Smooth muscle cell (in vitro differentiated cells): Measurements from ENCODE around the gene FIGLA. TPM values are rescaled to one million over a fixed set of nuclear protein-coding genes. Genes with fewer than 3 reads are reported as not detected.
A peak's percentile ranks its signal among the peaks of the same experiment; 100 is the strongest.

Source experiments
- DNase-seq: peaks from one replicate; lab custom pipeline; 2025; ENCODE audit not compliant: unreplicated experiment; lab: John Stamatoyannopoulos, UW
- H2AFZ ChIP-seq: fragments of 200-600 bp; sonication (generic); 2 replicates; pipeline ENCODE4 v1.6.0; 2016; ENCODE audit warnings: antibody characterized with exemption, low read depth, mild to moderate bottlenecking
- H3F3A ChIP-seq: fragments of 200-600 bp; sonication (generic); 2 replicates; pipeline ENCODE4 v1.6.0; 2017; ENCODE audit warnings: antibody characterized with exemption, low read depth
- H3K27ac ChIP-seq: fragments of 200-600 bp; sonication (generic); 2 replicates; pipeline ENCODE4 v1.5.1; 2016; ENCODE audit warnings: low read depth, mild to moderate bottlenecking
- H3K27me3 ChIP-seq: fragments of 200-600 bp; sonication (generic); 2 replicates; pipeline ENCODE4 v1.6.1; 2016; ENCODE audit warnings: low read depth, mild to moderate bottlenecking
- H3K36me3 ChIP-seq: fragments of 200-600 bp; sonication (generic); 2 replicates; pipeline ENCODE4 v1.5.1; 2016; ENCODE audit warnings: low read depth
- H3K4me1 ChIP-seq: fragments of 200-600 bp; sonication (generic); 2 replicates; pipeline ENCODE4 v1.5.1; 2016; ENCODE audit warnings: low read depth
- H3K4me2 ChIP-seq: fragments of 200-600 bp; sonication (generic); 2 replicates; pipeline ENCODE4 v1.6.0; 2016; ENCODE audit warnings: mild to moderate bottlenecking
- H3K4me3 ChIP-seq: fragments of 200-600 bp; sonication (generic); 2 replicates; pipeline ENCODE4 v1.5.1; 2016; ENCODE audit warnings: mild to moderate bottlenecking
- H3K79me2 ChIP-seq: fragments of 200-600 bp; sonication (generic); 2 replicates; pipeline ENCODE4 v1.6.0; 2016; ENCODE audit warnings: low read depth, mild to moderate bottlenecking
- H3K9ac ChIP-seq: fragments of 200-600 bp; sonication (generic); 2 replicates; pipeline ENCODE4 v1.6.0; 2016; ENCODE audit warnings: low read depth
- H3K9me3 ChIP-seq: fragments of 200-600 bp; sonication (generic); replicated peaks from 2 replicates; pipeline ENCODE4 v1.5.1; 2016; ENCODE audit warnings: low read depth
- H4K20me1 ChIP-seq: fragments of 200-600 bp; sonication (generic); 2 replicates; pipeline ENCODE4 v1.6.0; 2016; ENCODE audit warnings: low read depth
- WGBS: methylation state at CpG from one replicate; pipeline ENCODE4 v1.1.7; 2016; ENCODE audit warnings: low lambda C conversion rate; 5-methylcytosine and 5-hydroxymethylcytosine counted together
- polyA plus RNA-seq: library from polyadenylated mRNA; unstranded; fragments of >200 nt; fragmentation: Nextera tagmentation; extraction: Ambion mirVana; gene quantifications from 2 replicates; pipeline ENCODE4 v1.2.1, GENCODE V29; 2016
- total RNA-seq: library from RNA; depleted of rRNA; stranded (reverse); fragments of >200 nt; gene quantifications from 2 replicates; pipeline ENCODE4 v1.2.3, GENCODE V29; 2014
- TF ChIP-seq, protein P1 (sequence below): fragments of 200-600 bp; sonication (generic); IDR thresholded peaks from 2 replicates; pipeline ENCODE4 v1.5.1; 2017; ENCODE audit warnings: borderline replicate concordance, mild to moderate bottlenecking, antibody characterized with exemption; ENCODE audit not compliant: insufficient read depth, poor library complexity, severe bottlenecking

The FIGLA gene, protein sequence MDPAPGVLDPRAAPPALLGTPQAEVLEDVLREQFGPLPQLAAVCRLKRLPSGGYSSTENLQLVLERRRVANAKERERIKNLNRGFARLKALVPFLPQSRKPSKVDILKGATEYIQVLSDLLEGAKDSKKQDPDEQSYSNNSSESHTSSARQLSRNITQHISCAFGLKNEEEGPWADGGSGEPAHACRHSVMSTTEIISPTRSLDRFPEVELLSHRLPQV
- total RNA-seq: not detected in 2 replicates
- not detected in 2 replicates for polyA plus RNA-seq

DNA sequence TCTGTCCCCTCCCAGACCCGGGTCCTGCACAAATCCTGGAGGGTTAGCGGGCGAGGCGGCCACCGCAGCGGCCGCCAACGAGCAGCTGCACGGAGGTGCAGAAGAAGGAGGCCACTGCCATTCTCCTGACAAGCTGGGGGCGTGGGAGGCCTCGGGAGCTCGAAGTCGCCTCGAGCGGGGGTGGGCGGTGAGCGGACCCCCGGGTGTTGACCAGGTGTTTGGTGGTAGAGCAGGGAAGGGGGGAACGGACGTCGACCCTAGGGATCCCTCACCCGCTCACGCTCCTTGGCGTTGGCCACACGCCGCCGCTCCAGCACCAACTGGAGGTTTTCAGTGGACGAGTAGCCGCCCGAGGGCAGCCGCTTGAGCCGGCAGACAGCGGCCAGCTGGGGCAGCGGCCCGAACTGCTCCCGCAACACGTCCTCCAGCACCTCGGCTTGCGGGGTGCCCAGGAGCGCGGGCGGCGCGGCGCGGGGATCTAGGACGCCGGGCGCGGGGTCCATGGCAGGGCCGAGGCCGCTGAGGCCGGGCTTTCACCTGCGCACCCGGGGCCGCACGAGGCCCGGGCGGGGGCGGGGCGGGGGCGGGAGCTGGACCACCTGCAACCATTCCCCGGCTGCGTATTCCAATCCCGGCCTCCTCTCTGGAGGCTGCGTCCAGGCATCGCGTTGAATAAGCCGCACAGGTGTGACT, at the start of gene FIGLA:
TSS of gene FIGLA (minus strand) at position 508 of the 693 bp plus-strand sequence. CDS start at position 503, 5 bp downstream.
- H3K79me2 ChIP-seq: no peaks in the 10 kb centered on the region
- H3F3A ChIP-seq: no peaks in the 10 kb centered on the region
- H3K4me3 ChIP-seq: peak within 1 kb of the TSS; percentile 35
- H3K9ac ChIP-seq: no peak within 1 kb of the TSS
- 5% methylated on average over 54 of the region's 69 CpGs for WGBS
- H3K4me2 ChIP-seq: peak within 1 kb of the TSS; percentile 85
- H3K36me3 ChIP-seq: no peaks in the 10 kb centered on the region
- TF ChIP-seq, protein P1, sequence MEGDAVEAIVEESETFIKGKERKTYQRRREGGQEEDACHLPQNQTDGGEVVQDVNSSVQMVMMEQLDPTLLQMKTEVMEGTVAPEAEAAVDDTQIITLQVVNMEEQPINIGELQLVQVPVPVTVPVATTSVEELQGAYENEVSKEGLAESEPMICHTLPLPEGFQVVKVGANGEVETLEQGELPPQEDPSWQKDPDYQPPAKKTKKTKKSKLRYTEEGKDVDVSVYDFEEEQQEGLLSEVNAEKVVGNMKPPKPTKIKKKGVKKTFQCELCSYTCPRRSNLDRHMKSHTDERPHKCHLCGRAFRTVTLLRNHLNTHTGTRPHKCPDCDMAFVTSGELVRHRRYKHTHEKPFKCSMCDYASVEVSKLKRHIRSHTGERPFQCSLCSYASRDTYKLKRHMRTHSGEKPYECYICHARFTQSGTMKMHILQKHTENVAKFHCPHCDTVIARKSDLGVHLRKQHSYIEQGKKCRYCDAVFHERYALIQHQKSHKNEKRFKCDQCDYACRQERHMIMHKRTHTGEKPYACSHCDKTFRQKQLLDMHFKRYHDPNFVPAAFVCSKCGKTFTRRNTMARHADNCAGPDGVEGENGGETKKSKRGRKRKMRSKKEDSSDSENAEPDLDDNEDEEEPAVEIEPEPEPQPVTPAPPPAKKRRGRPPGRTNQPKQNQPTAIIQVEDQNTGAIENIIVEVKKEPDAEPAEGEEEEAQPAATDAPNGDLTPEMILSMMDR: no peak
- H2AFZ ChIP-seq: peak within 1 kb of the TSS; percentile 60
- no peaks in the 10 kb centered on the region for H3K9me3 ChIP-seq
- H3K27me3 ChIP-seq: peaks cover 84% of the 10 kb centered on the region
- no peaks in the 10 kb centered on the region for H4K20me1 ChIP-seq
- H3K27ac ChIP-seq: no peak within 1 kb of the TSS
- H3K4me1 ChIP-seq: peaks cover 8% of the 10 kb centered on the region
- no peak for DNase-seq

DNA sequence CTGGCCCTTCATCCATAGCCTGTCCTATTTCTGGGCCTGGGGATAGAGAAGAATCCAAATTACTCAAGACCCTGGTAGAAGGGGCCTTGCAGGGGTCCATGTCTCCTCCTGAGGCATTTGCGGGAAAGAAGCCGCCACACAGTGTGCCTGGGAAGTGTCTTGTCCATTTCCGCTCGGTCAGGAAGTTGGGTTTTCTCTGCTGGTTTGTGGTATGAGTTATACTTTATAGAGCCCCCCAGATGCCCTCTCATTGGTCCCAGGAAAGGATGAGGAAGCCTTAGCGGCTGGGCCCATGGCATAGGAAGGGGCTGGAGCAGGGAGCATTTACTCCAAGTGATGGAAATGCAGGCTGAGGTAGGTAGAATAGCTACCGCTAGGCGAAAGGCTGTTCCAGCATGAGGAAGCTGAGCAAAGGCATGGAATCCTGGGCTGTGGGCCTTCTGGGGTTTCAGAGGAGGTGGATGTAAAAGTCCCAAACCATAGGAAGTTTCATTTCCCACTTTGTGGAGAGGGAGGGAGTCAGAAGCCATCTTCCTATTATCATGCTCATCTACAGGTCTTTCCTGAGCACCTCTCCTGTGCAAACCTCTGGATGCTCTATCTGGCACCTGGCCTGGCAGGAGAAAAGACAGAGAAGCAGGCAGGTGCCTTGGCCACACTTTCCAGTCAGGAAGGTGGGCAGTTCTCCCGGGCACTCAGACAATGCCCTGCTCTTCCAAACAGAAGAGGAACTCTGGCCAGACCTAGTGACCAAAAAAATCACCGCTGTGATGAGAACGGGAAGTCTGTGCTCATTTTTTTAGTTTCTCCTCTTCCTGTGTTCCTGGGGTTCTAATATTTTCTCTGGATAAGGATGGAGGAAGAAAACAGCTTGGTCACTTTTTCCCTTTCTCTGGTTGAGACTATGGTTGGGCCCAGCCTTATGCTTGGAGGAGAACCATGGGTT, 47.8 kb upstream of the FIGLA start:
- Histone ChIP-seq H3K9me3 (no peaks in the 10 kb centered on the region), H3K27ac (no peak overlapping the region), H3K27me3 (peaks cover 11% of the 10 kb centered on the region), H3K36me3 (no peaks in the 10 kb centered on the region), H3F3A (no peaks in the 10 kb centered on the region), H3K4me2 (no peak overlapping the region), H3K4me1 (no peaks in the 10 kb centered on the region), H2AFZ (no peak overlapping the region), H3K4me3 (no peak overlapping the region), H3K9ac (no peak overlapping the region), H4K20me1 (no peaks in the 10 kb centered on the region), H3K79me2 (no peaks in the 10 kb centered on the region)
- TF ChIP-seq, protein P1: no peak
- 87% methylated on average over 10 of the region's 10 CpGs for WGBS
- no peak for DNase-seq

DNA sequence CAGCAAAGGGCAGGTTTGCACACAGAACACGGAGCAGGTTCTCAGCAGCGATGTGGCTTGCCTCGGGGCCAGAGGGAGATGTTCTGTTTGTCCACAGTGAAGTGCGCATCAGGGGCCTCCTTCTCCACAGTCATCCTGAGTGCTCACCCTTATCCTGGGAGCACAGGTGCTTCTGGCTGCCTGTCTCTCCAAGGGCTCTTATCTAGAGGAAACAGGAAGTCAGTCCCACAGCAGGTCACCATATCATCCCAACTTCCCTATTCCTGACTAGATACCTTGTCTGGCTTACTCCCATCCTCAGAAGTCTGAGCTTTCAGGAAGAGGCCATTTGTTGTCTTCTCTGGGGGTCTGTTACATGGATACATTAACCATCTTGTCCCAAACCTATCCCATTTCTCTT, 45.2 kb upstream of the FIGLA start, which contains the start of gene CD207:
TSS of gene CD207 (minus strand) at position 174 of the 400 bp plus-strand sequence. CDS start at position 134, 40 bp downstream.
- DNase-seq: no peak
- TF ChIP-seq, protein P1: no peak
- Histone ChIP-seq H3F3A (no peaks in the 10 kb centered on the region), H3K79me2 (no peaks in the 10 kb centered on the region), H3K4me2 (no peak within 1 kb of the TSS), H3K9me3 (no peaks in the 10 kb centered on the region), H3K36me3 (no peaks in the 10 kb centered on the region), H3K4me3 (no peak within 1 kb of the TSS), H3K27ac (no peak within 1 kb of the TSS), H3K27me3 (peaks cover 5% of the 10 kb centered on the region), H3K4me1 (no peaks in the 10 kb centered on the region), H4K20me1 (no peaks in the 10 kb centered on the region), H2AFZ (no peak within 1 kb of the TSS), H3K9ac (no peak within 1 kb of the TSS)
- 93% methylated on average over 4 of the region's 4 CpGs for WGBS
